ENCODE results near the gene RXRB.

Gene RXRB

GRCh38 chr6:33195304-33196165 is 4.9 kb downstream of the RXRB start:
- no peak for DNase-seq

GRCh38 chr6:33194431-33194979 is 6.0 kb downstream of the RXRB start:
- DNase-seq, result no peak

- DNase-seq, result no peak
Observed at GRCh38 chr6:33193619-33194018, 6.8 kb downstream of the RXRB start.

GRCh38 chr6:33192671-33193602 is 7.5 kb downstream of the RXRB start:
- DNase-seq, result no peak

GRCh38 chr6:33192105-33192646 is 8.3 kb downstream of the RXRB start, which contains the start of gene COL11A2:
COL11A2 (minus strand) TSS chr6:33192467; CDS start chr6:33192240, 227 bp downstream.
- DNase-seq, result no peak

- DNase-seq, result no peak
Observed at GRCh38 chr6:33191383-33192104, 8.9 kb downstream of the RXRB start.

- no peak for DNase-seq
Observed at GRCh38 chr6:33190504-33191107, 9.9 kb downstream of the RXRB start.

GRCh38 chr6:33189625-33190448 is 10.6 kb downstream of the RXRB start:
- DNase-seq, result no peak

GRCh38 chr6:33189164-33189563 is 11.3 kb downstream of the RXRB start:
- DNase-seq, result no peak

- DNase-seq, result no peak
Observed at GRCh38 chr6:33187809-33188208, 12.7 kb downstream of the RXRB start.

GRCh38 chr6:33185654-33186187 is 14.7 kb downstream of the RXRB start:
- no peak for DNase-seq

GRCh38 chr6:33185190-33185589 is 15.3 kb downstream of the RXRB start:
- DNase-seq, result no peak

- DNase-seq, result no peak
Observed at GRCh38 chr6:33183071-33183683, 17.3 kb downstream of the RXRB start.

- no peak for DNase-seq
Observed at GRCh38 chr6:33181141-33181540, 19.3 kb downstream of the RXRB start.

GRCh38 chr6:33178755-33179475 is 21.6 kb downstream of the RXRB start:
- DNase-seq, result no peak

GRCh38 chr6:33177552-33178446 is 22.7 kb downstream of the RXRB start:
- DNase-seq, result no peak

- no peak for DNase-seq
Observed at GRCh38 chr6:33176906-33177305, 23.6 kb downstream of the RXRB start.

- no peak for DNase-seq
Observed at GRCh38 chr6:33175436-33176069, 24.9 kb downstream of the RXRB start.

Data from NCI-H187 treated with DMSO at 0.1 percent for 48 hours (cell line).